CD4-positive, alpha-beta T cell treated with Interferon gamma for 1 hour (primary cell): Measurements from ENCODE around the gene ARRDC3.

Source experiments
- DNase-seq: peaks from one replicate; pipeline ENCODE4 v3.0.0-alpha.2; 2020

Gene ARRDC3

DNA sequence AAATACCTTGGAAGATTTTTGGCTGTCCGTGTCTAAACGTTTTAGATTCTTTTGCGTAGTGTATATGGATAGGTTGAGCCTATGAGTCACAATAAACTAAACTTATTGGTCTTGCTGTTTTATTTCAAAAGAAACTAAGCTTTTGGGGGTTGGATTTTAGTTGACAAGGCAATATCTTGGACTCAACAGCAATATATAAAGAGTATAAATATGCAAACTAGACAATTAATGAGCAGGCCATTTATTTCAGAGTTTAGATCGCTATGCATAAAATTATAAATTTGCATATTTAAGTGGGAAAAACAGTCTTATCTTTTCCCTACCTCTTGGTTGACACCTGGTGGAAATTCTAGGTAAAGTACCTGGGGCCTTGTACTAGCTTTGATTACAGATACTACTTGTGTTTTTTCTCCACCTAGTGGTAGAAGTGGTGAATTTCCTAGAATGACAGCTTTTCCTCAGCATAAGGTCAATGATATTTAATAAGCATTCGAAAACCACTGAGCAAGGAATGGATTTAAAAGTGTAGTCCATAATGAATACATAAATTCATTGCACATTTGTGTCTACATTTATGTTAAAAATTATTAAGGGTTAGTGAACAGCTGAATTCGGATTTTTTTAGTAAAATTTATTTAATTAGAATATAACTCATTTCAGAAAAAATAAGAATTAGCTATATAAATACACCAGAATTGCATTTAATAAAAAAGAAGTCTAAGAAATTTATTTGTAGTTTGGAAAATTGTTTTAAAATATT, 1.7 kb upstream of the ARRDC3 start:
- DNase-seq, result peak; percentile 13

DNA sequence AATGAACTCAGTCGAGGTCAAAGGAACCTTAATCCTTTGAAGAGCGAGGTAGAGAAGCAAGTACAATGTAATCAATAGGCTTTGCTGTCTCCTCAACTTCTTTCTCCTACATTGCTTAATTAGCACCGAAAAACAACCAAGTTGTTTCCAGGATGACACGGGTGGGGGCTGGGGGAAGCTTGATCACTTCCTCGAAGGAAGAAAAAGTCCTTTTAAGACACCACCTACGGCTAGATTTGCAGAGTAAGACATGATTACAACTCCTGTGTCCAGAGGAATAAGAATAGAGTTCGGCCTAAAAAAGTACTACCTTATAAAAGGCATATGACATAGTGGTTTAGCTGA, 811 bp upstream of the ARRDC3 start:
- DNase-seq, result no peak

DNA sequence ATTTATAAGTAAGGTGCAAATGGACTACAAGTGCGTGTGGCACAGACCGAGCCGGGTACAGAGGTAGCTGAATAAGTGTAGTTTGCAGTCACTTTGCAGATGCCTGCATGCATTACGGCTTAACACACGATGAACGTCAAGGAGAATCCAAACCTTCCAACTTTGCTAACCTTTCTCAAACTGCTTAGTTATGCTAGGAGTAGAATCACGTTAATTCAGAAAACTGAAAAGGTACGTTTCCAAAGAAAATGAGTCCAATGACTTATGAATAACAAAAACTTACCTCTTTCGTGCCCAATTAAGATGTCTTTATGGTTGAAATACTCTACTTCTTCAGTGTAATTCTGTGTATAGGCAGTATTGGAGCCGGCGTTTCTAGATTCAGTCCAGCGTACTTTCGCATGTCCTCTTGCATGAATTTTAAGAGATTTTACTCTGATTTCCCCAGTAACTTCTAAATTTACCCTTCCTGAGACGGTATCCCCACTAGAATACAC, 539 bp downstream of the ARRDC3 start:
- DNase-seq, result peak; percentile 18

DNA sequence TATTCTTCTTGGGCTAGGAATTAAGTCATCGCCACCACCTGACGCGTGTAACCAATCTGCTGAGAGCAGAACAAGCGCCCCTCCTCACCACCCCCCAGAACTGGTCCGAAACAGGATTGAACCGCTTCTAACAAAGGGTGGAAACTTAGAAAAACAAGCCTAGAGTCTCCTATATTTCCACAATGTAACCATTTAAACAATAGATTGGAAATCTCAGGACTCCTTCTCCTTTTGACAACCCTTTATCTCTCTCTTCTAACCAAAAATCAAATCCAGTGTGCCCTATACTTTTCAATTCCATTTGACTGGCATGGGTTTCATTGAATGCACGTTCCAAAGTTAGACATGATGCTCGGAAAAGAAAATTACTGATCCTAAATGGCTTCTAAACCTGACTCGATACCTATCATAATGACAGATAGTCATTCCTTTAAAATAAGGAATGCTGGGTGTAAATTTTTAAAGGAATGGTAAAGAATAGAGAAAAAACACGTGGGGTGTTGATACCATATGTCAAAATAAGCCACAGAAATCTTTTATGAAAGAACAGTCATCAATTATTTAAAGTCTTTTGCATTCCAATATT, 1.2 kb downstream of the ARRDC3 start:
- DNase-seq, result peak; percentile 88

DNA sequence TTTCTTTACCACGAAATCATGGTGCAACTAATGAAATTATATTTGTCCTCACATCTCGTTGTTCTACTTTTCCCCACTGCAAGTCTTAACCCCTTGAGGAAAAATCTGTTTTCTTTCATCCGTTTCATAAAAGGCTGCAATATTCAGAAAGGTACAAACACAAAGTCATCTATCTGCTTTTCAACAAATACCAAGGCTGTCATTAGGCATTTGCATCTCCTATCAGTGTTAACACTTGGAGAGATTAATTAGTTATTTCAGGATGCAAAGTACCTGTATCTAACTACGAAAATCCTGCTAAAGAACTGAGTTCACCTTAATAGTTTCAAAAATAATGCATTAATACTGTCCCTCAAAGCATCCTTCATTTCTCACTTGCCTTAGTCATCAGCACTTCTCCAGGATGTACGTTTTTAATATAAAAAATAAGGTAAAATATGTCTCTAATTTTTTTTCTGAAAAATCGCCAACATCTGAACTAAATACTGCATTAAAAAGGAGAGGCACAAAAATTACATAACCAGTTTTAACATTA, 1.8 kb downstream of the ARRDC3 start:
- no peak for DNase-seq

DNA sequence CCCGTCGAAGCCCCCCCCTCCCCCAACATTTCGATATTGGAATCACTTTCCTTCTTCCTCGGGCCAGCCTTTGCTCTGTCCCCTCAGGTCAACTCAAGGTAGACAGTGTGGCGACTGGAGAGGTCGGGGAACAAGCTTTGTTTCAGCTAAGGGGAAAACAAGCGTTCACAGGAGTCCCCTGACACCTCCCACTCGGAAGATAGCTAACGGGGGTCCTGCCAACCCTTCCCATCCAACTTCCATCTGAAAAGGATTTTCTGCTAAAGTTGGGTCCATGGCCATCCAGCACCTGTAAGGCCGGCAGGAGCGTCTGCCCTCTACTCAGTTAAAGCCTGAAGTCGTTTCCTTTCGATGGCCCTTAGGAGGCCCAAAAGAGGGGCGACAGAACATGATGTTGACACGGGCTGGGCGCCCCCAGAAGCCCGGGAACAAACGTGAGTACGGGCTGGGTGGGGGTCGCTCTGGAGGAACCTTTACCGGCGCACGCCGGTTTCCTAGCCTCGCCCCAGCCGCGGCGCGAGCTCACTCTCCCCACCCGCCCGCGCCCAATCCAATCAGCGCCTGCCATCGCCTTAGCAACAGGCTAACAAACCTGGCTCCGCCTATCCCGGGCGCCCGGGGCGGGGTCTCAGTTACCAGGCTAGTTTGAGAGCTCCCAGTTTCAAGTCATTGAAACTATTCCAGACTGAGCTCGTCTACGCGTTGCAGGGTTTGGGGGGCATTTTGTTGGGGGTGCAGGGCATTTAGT, 2.5 kb downstream of the ARRDC3 start:
- DNase-seq, result peak; percentile 97

DNA sequence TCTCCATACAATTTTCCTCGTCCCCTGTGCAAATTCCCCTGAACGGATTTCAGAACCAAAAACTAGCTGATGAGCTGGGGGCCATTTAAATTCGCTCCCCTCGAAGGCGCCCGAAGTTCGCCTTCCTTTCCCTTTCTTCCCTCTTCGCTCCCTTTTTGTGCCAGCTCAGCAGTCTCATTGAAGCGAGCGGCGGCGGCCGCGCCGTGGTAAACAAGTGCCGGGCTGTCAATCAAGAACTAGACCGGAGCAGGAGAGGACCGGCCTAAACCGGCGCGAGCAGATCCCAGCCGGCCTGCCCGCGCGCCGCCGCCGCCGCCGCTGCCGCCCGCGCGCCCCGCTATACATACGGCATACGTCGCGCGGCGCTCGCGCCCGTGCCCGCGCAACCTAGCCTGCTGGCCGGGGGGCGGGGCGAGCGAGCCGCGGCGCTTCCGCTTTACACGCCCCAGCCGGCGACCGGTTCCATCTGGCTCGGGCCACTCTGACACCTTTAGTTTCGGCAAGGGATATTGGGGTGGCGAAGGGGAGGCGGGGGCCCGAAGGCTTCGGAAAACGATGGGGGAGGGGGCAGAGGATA, 3.1 kb downstream of the ARRDC3 start:
- peak; percentile 96 for DNase-seq

DNA sequence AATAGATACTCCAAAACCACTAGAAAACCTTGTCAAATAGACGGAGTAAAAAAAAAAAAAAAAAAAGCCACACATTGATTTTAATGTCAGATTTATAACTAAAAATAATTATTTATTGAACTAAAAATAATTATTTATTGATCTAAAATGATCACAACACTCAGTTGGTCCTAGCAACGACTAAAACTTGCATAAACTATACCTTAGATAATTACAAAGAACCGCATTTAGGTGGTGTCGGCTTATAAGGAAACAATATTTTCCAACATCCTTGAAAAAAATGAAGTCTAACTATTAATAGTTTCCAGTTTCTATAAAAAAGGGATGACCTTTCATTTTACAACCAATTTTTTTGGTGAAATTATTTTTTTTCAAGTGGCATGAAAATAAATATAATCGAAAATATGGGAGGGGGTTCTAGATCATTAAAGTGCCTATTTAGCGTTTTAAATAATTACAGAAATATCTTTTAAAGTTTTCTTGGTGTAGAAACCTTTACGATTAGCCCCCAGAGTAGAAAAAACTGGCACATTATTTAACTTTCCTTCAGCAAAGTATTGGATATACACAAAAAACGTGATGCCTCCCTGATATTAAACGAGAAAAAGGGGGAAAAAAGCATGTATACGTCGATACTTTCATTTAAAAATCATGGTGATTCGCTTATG, 3.7 kb downstream of the ARRDC3 start:
- no peak for DNase-seq

DNA sequence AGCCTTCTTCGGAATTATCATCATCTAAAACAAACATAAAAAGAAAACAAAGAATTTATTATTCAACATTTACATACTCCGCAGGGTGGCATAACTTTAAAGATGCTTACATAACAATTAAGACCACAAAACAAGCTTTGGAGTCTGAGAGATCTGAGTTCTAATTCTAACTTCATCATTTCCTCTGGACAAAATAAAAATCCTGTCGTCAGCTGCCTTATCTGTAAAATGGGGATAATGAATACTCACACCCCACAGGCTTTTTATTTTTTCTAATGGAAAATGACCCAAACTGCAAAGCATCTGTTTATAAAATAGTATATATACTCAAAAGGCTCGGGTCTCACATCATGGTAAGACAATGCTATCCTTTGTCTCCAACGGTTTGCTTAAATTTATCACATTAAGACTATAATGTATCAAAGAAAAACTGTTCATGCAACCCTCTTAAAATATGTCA, 4.3 kb downstream of the ARRDC3 start:
- no peak for DNase-seq

DNA sequence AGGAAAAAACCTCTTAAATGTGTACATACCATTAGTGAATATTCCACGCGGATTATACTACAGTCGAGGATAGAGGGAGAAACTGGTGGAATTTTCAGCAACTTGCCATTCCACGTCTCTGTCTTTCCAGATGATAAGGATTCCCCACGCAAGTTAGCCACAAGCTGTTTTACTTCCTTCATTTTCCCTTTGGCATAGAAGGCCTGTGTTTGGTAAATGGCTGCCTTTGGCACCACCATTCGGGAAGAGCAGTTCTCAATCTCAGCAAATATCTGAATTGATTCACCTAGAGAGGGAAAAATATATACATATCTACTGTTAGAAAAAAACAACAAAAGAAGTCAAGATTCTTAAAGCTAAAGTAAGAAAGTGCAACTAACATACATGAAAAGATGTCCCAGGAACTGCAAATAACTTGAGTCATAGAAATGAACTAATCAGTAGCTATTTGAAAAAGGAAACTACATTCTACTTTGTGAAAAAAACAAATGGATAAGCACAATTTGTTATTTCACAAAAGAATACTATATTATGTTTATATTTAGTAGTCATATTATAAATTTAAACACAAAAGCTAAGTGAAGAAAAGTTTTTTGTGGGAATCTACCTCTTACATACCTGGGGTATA, 8.1 kb downstream of the ARRDC3 start:
- DNase-seq, result no peak

DNA sequence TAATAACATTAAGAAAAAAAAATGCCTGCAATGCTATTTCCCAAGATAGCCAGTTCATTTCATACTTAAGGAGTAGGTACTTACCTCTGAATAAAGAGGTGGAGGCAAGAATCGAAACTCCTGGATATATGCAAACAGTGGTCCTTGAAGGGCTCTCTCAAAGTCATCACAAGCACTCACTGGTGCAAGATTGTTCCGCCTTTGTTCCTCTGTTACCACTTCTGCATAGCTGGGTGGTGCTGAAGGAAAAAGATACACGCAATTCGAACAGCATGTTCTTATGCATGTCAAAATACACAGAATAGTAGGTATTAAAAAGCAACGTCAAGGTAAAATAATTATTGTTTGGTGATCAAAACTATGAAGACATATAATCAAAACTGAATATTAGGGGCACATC, 9.5 kb downstream of the ARRDC3 start:
- no peak for DNase-seq

DNA sequence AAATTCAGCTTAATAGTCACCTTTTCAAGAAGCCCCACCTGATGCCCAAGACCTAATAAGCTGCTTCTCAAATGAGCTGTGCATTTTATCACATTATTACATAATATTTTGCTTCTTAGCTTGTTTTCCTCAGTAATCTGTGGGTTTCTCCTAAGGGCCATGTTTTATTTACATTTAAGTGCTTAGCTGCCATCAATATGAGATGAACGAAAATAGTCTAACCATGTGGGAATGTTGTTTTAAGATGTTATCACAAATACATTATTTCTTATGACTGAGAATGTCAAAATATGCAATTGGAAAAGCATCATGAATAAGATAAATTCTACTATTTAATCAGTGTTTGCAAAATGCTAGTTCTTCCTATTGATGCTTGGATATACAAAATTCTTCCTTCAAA, 10.1 kb downstream of the ARRDC3 start:
- no peak for DNase-seq

DNA sequence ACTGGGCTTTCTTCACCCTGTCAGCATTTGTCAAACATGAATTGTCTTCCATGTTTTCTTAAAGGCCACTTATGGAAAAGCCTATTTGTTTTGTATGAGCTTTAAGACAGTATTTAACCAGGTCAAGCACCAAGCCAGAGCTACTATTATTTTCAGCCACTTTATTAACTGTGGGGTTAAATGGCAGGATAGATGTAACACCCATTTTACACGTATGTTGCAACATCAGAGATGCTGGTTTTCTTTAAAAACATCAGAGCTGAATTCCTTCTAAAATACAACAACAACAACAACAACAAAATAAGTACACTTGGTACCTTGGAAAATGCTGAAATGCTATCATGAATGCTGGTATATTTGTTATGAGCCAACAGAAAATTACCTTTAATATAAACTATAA, 13.6 kb downstream of the ARRDC3 start:
- no peak for DNase-seq

DNA sequence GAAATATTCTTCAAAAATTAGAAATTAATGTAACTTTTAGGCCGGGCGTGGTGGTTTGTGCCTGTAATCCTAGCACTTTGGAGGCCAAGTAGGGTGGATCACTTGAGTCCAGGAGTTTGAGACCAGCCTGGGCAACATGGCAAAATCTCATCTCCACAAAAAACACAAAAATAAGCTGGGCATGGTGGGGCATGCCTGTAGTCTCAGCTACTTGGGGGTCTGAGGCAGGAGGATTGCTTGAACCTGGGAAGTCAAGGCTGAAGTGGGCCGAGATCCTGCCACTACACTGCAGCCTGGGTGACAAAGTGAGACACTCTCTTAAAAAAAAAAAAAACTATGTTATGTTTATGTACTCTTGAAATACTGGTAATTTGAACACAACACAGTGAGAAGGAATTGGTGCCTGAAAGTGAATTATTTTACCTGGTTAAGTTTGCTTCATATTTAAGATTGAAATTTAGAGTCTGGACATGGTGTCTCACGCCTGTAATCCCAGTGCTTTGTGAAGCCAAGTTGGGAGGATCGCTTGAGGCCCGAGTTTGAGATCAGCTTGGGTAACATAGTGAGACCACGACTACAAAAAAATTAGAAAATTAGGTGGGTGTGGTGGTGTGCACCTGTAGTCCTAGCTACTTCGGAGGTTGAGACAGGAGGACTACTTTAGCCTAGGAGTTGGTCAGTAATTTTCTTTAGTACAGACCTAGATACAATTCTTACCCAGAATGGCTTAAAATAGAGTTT, 15.0 kb downstream of the ARRDC3 start:
- no peak for DNase-seq

DNA sequence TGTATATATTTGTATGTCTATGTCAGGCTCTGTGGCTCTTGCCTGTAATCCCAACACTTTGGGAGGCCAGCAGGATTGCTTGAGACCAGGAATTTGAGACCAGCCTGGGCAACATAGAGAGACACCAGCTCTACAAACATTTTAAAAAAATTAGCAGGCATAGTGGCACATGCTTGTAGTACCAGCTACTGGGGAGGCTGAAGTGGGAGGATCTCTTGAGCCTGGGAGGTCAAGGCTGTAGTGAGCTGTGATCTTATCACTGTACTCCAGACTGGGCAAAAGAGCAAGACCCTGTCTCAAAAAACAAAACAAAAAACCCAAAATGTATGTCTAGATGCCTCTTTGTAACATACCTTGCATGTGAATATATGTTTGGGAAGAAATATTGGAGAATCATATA, 15.8 kb downstream of the ARRDC3 start:
- no peak for DNase-seq

DNA sequence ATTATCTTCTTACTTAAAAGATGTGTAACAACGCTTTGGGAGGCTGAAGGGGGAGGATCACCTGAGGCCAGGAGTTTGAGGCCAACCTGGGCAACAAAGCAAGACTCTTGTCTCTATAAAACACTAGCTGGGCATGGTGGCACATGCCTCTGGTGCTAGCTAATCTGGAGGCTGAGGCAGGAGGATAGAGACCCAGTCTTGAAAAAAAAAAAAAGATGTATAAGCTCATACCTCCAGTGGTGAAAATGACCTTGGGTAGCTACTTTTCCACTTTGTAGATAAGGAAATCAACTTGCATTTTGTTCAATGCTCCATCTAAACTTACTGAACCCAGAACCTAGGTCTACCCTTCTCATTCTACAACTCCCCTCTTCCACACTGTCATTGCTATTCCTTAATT, 16.6 kb downstream of the ARRDC3 start:
- DNase-seq, result no peak

DNA sequence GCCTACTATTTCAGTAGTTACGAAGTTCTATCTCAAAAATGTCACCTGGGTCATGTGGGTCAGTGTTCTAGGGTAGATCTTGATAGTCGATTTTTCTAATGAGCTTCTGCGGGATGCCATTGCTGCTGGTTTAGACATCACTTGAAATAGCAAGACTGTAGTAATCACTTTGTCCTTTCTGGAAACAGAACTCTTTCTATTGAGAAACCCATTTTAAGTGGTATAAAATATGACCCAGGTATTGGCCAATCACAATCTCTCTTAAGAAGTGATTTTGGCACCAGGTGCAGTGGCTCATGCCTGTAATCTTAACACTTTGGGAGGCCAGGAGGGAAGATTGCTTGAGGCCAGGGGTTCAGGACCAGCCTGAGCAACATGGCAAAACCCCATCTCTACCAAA, 17.6 kb downstream of the ARRDC3 start:
- no peak for DNase-seq

DNA sequence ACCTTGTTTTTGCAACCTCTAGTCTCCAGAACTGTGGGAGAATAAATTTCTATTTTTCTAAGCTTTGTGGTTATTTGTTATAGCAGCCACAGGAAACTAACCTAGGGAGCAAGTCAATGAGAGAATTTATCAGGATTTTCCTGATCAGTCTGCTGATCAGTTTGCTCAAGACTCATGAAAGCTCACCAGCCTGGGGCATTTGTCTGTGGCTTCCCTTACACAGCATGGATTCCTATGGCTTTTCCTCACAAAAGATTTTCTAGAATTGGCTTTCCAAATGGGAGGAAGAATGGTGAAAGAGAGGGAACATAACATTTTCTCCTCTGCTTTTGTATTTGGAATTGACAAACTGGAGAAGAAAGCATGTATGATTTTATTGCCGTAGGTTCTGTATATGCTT, 20.2 kb downstream of the ARRDC3 start:
- DNase-seq, result no peak

DNA sequence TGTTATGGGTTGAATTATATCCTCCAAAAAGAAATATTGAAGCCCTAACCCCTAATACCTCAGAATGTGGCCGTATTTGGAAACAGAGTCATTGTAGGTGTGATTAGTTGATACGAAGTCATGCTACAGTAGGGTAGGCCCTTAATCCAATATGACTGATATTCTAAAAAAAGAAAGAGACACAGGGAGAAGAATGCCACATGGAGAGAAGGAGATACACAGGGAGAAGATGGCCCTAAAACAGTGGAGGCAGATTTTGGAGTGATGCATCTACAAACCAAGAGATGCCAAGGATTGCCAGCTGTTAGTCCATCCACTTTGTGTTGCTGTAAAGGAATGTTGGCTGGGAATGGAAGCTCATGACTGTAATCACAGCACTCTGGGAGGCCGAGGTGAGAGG, 21.3 kb downstream of the ARRDC3 start:
- no peak for DNase-seq

DNA sequence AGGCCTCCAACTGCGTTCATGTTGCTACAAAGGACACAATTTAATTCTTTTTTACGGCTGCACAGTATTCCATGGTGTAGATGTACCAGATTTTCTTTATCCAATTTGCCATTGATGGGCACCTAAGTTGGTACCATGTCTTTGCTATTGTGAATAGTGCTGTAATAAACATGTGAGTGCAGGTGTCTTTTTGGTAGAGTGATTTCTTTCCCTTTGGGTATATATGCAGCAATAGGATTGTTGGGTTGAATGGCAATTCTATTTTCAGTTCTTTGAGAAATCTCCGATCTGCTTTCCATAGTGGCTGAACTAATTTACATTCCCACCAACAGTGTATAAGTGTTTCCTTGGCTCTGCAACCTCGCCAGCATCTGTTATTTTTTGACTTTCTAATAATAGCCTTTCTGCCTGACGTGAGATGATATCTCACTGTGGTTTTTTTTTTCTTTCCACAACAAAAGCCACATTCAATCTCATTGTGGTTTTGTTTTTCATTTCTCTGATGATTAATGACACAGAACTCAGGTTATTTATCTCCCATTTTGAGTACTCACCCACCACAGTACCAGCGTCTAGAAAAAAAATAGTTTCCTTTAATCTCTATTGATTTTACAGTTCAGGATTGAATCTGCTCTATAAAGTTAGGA, 21.9 kb downstream of the ARRDC3 start:
- no peak for DNase-seq

DNA sequence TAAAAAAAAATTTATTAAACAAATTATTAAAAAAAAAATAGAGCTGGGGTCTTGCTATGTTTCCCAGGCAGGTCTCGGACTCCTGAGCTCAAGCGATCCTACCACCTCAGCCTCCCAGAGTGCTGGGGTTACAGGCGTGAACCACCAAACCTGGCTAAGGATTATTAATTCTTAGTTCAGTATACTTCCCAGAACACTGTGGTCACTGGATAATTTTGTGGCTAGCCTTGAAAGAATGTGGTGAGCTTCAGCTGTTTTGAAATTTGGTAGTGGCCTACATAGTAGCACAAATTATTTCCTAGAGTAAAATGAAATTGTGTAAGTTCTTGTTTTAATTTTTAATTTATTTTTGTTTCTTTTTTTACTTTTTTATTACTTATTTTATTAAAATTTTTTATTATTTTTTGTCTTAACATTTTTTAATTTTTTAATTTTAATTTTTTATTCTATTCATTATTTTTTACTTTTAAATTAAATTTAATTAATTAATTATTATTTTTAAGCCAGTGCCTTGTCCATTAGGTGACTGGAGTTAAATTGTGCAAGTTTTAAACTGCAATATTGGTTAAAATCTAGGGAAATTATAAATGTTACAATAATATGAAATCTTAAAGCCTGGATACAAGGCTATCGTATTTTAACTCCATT, 23.0 kb downstream of the ARRDC3 start:
- no peak for DNase-seq
